ENCODE results near the gene ZNRF2. TPM values are rescaled to one million over a fixed set of nuclear protein-coding genes. Genes with fewer than 3 reads are reported as not detected.

ZNRF2 gene
- total RNA-seq, 1 donor from 2014 or later: 37.7 TPM

DNA sequence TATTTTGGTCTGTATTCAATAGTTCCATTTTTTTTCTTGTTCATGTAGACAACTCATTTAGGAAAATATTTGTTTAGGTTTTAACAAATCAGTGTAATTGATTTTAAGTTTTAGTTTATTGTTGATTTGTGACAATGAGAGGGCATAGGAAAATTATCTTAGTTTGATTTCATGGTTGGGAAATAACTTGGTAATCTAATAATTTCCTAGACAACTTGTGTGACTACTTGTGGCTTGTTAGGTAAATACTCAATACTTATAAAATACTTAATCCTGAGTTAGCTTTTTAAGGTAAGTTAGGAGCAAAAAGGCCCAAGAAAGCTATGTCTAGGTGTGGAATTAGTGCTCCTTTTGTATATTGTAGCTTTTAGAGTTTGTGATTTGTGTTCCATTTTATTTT, 65.4 kb downstream of the ZNRF2 start:
- Mint-ChIP-seq H3K9me3 (no peaks in the 10 kb centered on the region), H3K36me3 (no peaks in the 10 kb centered on the region), H3K4me1 (peaks cover 3% of the 10 kb centered on the region), H3K27ac (no peak overlapping the region), H3K27me3 (ENCODE audit: insufficient read depth, low read depth) (no peaks in the 10 kb centered on the region), H3K4me3 (no peak overlapping the region)
- no peaks in the 10 kb centered on the region for H3K27me3 ChIP-seq
- no peak for DNase-seq (ENCODE audit: low spot score)
- H3F3A ChIP-seq (ENCODE audit: low read depth): peaks cover 32% of the 10 kb centered on the region
- no peak overlapping the region for H3K4me3 ChIP-seq
- H3K4me1 ChIP-seq: peaks cover 68% of the 10 kb centered on the region
- H2AFZ ChIP-seq (replicated peaks): no peak overlapping the region
- TF ChIP-seq EZH2phosphoT487 (IDR thresholded peaks at IDR 0.05) (no peak), CTCF (IDR thresholded peaks at IDR 0.05) (no peak), EZH2 (IDR thresholded peaks at IDR 0.05) (no peak)
- H3K27ac ChIP-seq: no peak overlapping the region
- no peaks in the 10 kb centered on the region for H3K36me3 ChIP-seq
- peaks cover 99% of the 10 kb centered on the region for H3K79me2 ChIP-seq (ENCODE audit: low read depth)
- no peak overlapping the region for H3K4me2 ChIP-seq
- H3K9ac ChIP-seq: no peak overlapping the region
- no peaks in the 10 kb centered on the region for H4K20me1 ChIP-seq (ENCODE audit: low read depth)
- H3K9me3 ChIP-seq (ENCODE audit: low read depth): no peaks in the 10 kb centered on the region

DNA sequence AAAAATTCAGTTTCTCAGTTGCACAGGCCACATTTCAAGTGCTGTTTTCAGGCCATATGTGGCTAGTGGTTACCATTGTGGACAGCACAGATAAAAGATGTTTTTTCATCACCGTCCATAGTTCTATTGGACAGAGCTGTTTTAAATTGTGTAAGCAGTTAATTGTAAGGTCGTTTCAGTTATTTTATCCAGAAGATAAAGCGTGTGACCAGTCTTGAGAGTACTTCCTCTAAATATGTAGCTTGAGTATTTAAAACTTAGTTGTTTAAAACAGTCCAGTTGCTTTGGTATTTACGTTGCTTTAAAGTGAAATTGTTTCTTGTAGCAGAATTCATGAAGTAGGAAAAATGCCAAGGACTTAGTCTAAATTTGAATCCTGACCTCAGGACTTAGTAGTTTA, 66.9 kb downstream of the ZNRF2 start:
- Histone ChIP-seq H4K20me1 (ENCODE audit: low read depth) (no peaks in the 10 kb centered on the region), H3K4me3 (no peak overlapping the region), H3K27ac (peak overlapping the region; percentile 1), H3K9ac (no peak overlapping the region), H3K9me3 (ENCODE audit: low read depth) (no peaks in the 10 kb centered on the region), H3F3A (ENCODE audit: low read depth) (peaks cover 31% of the 10 kb centered on the region), H3K4me2 (no peak overlapping the region), H3K27me3 (no peaks in the 10 kb centered on the region), H2AFZ (replicated peaks) (no peak overlapping the region), H3K4me1 (peaks cover 73% of the 10 kb centered on the region), H3K36me3 (no peaks in the 10 kb centered on the region), H3K79me2 (ENCODE audit: low read depth) (peaks cover 91% of the 10 kb centered on the region)
- TF ChIP-seq CTCF (IDR thresholded peaks at IDR 0.05) (no peak), EZH2 (IDR thresholded peaks at IDR 0.05) (no peak), EZH2phosphoT487 (IDR thresholded peaks at IDR 0.05) (no peak)
- Mint-ChIP-seq H3K9me3 (no peaks in the 10 kb centered on the region), H3K4me1 (peaks cover 3% of the 10 kb centered on the region), H3K36me3 (peaks cover 1% of the 10 kb centered on the region), H3K4me3 (no peak overlapping the region), H3K27me3 (ENCODE audit: insufficient read depth, low read depth) (no peaks in the 10 kb centered on the region), H3K27ac (no peak overlapping the region)
- no peak for DNase-seq (ENCODE audit: low spot score)

GRCh38 chr7:30351724-30352123, 67.3 kb downstream of the ZNRF2 start:
- Mint-ChIP-seq H3K27me3 (ENCODE audit: insufficient read depth, low read depth) (no peaks in the 10 kb centered on the region), H3K4me1 (peaks cover 3% of the 10 kb centered on the region), H3K9me3 (no peaks in the 10 kb centered on the region), H3K36me3 (peaks cover 1% of the 10 kb centered on the region), H3K4me3 (no peak overlapping the region), H3K27ac (no peak overlapping the region)
- H2AFZ ChIP-seq (replicated peaks): no peak overlapping the region
- TF ChIP-seq EZH2 (IDR thresholded peaks at IDR 0.05) (no peak), CTCF (IDR thresholded peaks at IDR 0.05) (no peak), EZH2phosphoT487 (IDR thresholded peaks at IDR 0.05) (no peak)
- no peaks in the 10 kb centered on the region for H3K9me3 ChIP-seq (ENCODE audit: low read depth)
- H3K27ac ChIP-seq: peak overlapping the region; percentile 1
- H3K4me2 ChIP-seq: no peak overlapping the region
- no peak overlapping the region for H3K4me3 ChIP-seq
- no peaks in the 10 kb centered on the region for H4K20me1 ChIP-seq (ENCODE audit: low read depth)
- H3K9ac ChIP-seq: no peak overlapping the region
- peaks cover 86% of the 10 kb centered on the region for H3K79me2 ChIP-seq (ENCODE audit: low read depth)
- H3K27me3 ChIP-seq: no peaks in the 10 kb centered on the region
- H3F3A ChIP-seq (ENCODE audit: low read depth): peaks cover 27% of the 10 kb centered on the region
- no peaks in the 10 kb centered on the region for H3K36me3 ChIP-seq
- DNase-seq (ENCODE audit: low spot score): no peak
- peaks cover 73% of the 10 kb centered on the region for H3K4me1 ChIP-seq

Data from neural progenitor cell (in vitro differentiated cells).